Parathyroid adenoma (tissue), 2 donors: ENCODE results near the gene SLC5A5.

ENCODE experiments used
- H2AFZ ChIP-seq: fragments of 300-600 bp; sonication (generic); one replicate; pipeline ENCODE4 v1.7.0; 2017; ENCODE audit warnings: antibody characterized with exemption, mild to moderate bottlenecking
- H3K27ac ChIP-seq: fragments of 300-600 bp; sonication (generic); one replicate; pipeline ENCODE4 v1.7.0; 2017
- H3K27me3 ChIP-seq: fragments of 300-600 bp; sonication (generic); one replicate; pipeline ENCODE4 v1.7.0; 2017; ENCODE audit warnings: low read length; ENCODE audit not compliant: control insufficient read depth, insufficient read depth
- H3K36me3 ChIP-seq: fragments of 300-600 bp; sonication (generic); one replicate; pipeline ENCODE4 v1.7.0; 2017; ENCODE audit warnings: low read length; ENCODE audit not compliant: control insufficient read depth, insufficient read depth
- H3K4me1 ChIP-seq: fragments of 300-600 bp; sonication (generic); one replicate; pipeline ENCODE4 v1.7.0; 2017; ENCODE audit warnings: control low read depth
- H3K4me2 ChIP-seq: fragments of 300-600 bp; sonication (generic); one replicate; pipeline ENCODE4 v1.7.0; 2017; ENCODE audit warnings: low read length
- H3K4me3 ChIP-seq: fragments of 300-600 bp; sonication (generic); one replicate; pipeline ENCODE4 v1.7.0; 2017; ENCODE audit warnings: low read depth, low read length
- H3K79me2 ChIP-seq: fragments of 300-600 bp; sonication (generic); one replicate; pipeline ENCODE4 v1.7.0; 2017; ENCODE audit warnings: control low read depth
- H3K9ac ChIP-seq: fragments of 300-600 bp; sonication (generic); one replicate; pipeline ENCODE4 v1.7.0; 2017; ENCODE audit warnings: mild to moderate bottlenecking
- H3K9me3 ChIP-seq: fragments of 300-600 bp; sonication (generic); one replicate; pipeline ENCODE4 v1.7.0; 2017; ENCODE audit warnings: low read length; ENCODE audit not compliant: control insufficient read depth
- TF ChIP-seq, protein P1 (sequence below): fragments of 300-600 bp; sonication (generic); IDR thresholded peaks from one replicate; pipeline ENCODE4 v1.7.0; 2017; ENCODE audit warnings: antibody characterized with exemption, mild to moderate bottlenecking
- donor health status: primary hyperparathyroidism.

Gene SLC5A5

DNA sequence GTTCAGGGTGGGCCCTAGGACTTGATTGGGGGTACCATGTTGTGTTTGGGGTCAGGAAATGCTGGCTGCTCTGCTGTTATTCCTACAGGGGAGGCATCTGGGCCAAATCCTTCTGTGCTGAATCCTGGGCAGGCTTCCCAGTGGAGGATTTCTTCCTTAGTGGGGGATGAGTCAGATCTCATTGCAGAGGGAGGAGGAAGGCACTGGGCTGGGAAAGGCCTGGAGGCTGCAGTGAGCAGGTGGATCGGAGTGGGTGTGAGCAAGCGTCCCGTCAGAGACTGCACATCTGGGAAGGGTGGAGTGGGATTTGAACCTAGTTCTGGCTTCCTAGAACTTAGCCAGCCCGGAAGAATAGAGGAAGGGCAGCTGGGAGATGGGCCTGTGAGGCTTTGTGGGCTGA, 72.6 kb downstream of the SLC5A5 start:
- TF ChIP-seq, protein P1, sequence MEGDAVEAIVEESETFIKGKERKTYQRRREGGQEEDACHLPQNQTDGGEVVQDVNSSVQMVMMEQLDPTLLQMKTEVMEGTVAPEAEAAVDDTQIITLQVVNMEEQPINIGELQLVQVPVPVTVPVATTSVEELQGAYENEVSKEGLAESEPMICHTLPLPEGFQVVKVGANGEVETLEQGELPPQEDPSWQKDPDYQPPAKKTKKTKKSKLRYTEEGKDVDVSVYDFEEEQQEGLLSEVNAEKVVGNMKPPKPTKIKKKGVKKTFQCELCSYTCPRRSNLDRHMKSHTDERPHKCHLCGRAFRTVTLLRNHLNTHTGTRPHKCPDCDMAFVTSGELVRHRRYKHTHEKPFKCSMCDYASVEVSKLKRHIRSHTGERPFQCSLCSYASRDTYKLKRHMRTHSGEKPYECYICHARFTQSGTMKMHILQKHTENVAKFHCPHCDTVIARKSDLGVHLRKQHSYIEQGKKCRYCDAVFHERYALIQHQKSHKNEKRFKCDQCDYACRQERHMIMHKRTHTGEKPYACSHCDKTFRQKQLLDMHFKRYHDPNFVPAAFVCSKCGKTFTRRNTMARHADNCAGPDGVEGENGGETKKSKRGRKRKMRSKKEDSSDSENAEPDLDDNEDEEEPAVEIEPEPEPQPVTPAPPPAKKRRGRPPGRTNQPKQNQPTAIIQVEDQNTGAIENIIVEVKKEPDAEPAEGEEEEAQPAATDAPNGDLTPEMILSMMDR: no peak
- H3K36me3 ChIP-seq: no peaks in the 10 kb centered on the region
- no peak overlapping the region for H3K4me2 ChIP-seq
- no peaks in the 10 kb centered on the region for H3K4me1 ChIP-seq
- no peaks in the 10 kb centered on the region for H3K79me2 ChIP-seq
- H2AFZ ChIP-seq: no peak overlapping the region
- no peak overlapping the region for H3K27ac ChIP-seq
- no peaks in the 10 kb centered on the region for H3K9me3 ChIP-seq
- H3K4me3 ChIP-seq: no peak overlapping the region
- no peak overlapping the region for H3K9ac ChIP-seq
- H3K27me3 ChIP-seq: no peaks in the 10 kb centered on the region
